HG03558 (cell line): ENCODE data around the gene ATXN7L1.

Experiments used
- ATAC-seq: cut with Tn5 transposase; IDR thresholded peaks from one replicate; pipeline ENCODE4 v1.9.1; 2021; ENCODE audit warnings: moderate number of reproducible peaks; ENCODE audit not compliant: unreplicated experiment; ENCODE audit errors: extremely low read depth

The ATXN7L1 gene

DNA sequence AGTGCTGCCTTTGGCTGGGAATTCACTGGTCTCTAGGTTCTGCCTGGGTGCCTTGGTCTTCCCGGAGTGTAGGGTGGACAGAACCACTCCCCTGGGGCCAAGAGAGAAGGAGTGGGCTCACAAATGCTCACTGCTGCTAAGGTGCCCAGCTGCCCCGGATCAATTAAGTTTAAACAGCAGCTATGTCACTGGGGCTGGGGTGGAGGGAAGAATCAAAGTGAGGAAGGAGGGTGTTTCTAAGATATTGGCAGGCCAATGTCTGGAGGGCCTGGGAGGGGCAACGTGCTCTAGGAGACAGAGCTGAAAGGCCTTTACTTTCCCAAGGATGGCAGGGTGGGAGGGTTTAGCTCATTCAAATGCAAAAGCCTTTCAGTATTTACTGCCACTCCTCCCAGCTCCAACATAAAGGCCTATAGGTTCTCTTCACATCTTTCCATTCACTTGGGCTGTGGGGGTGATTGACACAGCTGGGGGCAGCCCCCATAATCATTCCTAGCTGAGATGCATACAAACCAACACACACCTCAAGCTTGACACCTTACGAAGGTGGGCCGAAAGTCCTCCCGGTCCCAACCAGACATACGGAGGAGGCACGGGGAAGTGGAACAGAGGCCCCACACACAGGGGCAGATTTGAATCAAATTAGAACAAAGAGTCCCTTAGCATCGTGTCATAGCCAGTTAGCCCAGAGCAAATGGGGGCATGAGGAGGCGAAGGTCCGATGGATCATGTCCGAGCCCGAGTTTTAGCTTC, 187.2 kb downstream of the ATXN7L1 start:
- ATAC-seq, result no peak

DNA sequence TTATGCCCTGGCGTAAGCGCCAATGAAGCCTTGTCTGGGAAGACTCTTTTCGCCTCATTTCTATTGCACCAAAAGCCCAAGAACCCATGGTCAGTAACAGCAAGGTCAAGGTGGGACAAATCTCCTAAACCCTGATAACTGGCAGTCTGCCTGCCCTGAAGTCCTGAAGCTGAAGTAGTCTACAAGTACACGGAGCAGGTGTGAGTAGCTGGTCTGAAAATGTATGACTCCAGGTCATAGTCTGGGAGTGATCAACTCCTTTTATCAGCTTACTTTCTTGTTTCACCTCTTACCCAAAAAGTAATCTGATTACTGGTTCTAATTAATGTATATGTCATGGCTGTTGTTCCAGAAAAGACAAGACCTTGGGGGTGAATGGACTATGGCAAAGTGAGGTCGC, 187.8 kb downstream of the ATXN7L1 start:
- ATAC-seq, result no peak

DNA sequence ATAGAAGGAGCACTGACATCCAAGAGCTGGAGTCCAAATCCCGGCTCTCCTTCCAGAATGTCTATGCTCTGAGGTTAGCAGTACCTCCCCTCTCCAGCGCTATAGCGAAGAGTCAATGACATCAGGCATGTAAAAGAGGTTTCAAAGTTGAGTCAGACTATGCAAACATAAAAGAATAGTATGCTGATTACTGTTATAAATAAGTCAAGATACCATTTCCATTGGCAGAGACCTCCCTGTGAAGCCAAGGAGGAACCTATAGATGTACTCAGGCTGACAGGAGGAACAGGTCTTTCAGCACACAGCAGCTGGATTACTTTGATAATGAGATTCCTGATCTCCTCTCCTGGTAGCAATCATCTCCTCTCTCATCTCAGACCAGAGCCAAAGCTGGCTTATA, 191.2 kb downstream of the ATXN7L1 start:
- no peak for ATAC-seq

DNA sequence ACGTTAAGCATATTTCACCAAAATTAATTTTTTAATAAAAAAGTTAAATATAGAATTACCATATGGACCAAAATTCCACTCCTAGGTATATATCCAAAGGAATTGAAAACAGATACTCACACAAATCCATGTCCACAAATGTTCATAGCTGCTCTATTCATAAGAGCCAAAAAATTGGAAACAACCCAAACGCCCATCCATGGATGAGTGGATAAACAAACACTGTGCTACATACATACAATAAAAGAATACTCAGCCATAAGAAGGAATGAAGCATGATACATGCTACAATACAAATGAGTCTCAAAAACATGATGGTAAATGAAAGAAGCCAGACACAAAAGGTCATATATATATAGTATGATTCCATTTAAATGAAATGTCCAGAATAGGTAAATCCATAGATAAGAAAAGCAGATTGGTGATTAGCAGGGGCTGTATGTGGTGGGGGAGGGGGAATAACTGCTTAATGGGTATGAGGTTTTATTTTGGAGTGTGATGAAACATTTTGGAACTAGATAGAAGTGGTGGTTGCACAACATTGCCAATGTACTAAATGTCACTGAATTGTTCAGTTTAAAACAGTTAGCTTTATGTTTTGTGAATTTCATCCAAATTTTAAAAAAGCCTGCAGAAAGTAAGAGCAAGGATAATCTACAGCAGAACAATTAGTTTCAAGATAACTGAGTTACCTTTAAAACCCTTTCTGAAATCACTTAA, 193.9 kb downstream of the ATXN7L1 start:
- ATAC-seq, result no peak

DNA sequence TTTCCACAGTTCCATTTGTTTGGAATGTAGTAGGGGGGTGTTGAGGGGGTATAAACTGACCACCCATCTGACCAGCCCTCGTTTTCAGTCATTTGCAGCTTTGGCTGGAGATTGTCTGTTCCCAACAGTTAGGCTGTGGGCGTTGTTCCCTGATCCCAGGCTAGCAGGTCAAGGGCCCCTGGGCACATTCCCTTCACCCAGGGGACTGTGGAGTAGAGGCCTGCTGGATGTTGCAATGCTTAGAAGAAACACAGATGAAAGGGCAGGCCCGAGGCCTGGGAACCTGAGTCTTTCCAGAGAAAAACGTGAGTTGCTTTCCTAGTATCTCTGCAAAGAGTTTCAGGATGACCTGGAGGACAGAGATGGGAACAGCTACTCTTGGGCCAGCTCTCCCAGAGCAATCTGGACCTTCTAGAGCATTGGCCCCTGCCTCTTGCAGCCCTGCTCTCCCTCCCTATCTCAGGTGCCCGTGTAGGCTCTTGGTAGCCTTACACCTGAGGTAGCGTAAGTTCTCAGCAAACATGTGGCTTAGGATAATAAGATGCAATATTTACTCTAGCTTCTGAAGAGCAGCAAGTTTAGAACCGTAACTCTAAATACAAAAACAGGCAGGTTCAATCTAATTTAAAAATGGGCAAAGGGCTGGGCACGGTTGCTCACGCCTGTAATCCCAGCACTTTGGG, 195.8 kb downstream of the ATXN7L1 start:
- no peak for ATAC-seq

DNA sequence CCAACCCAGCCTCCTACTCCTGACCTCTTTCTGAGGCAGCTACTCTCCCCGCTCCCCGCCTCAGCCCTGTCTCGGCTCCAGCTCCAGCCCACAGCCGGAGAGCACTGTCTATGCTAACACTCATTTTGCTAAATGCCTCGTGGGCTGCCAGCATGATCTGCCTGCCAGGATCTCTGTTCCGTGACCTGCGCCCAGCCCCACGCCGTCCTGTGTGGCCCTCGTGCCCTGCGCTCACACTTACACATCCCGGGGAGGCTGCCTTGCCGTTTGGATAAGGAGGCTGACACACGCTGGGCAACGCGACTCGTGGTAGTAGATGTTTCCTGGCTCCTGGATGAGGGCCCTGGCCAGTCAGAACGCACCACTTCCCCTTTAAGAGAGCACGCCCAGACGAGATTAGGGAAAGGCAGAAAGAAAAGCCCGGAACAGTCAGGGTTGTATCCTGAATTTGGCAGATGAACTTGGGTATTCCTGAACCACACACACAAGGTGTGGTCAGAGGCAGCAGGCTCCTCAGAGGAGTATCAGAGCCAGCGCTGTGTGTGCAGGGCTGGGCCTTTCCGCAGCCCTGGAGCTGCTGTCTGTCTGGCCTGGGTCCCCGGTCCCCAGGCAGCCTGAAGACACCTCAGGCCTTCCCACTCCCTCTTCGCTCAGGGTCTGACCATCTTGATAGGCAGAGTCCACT, 197.4 kb downstream of the ATXN7L1 start:
- no peak for ATAC-seq

DNA sequence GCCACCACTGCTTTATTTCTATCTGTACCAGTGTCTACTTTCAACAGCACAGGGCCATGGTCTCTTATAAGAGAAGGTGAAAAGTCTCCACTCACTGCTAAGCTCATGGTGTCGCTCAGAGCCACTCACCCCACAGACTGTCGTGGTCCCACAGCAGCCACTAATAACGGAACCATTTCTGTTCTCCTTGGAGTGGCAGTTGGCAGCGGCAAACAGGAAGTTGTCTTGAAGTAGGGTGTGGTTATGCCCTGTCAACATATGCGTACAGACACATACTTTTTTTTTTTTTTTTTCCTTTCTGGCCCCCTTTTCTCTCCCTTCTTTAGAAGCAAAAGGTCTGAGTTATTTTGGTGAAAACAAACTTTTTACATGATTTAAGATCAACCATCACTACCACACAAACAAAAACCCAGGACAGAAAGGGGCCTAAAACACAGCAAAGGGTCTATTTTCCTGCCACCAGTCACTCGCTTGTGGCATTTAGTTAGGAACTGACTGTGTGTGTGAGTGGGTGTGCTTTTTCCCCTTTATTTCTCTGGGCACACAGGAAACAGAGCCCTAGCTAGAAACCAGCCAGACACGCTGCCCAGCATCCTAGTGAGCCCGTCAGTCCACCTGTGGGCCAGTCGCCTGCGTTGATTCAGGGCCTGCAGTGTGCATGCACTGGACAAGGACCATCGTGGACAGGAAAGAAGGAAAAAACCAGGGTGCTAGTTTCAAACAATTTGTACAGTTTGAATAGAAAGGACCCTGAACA, 198.4 kb downstream of the ATXN7L1 start:
- ATAC-seq, result peak; percentile 59

DNA sequence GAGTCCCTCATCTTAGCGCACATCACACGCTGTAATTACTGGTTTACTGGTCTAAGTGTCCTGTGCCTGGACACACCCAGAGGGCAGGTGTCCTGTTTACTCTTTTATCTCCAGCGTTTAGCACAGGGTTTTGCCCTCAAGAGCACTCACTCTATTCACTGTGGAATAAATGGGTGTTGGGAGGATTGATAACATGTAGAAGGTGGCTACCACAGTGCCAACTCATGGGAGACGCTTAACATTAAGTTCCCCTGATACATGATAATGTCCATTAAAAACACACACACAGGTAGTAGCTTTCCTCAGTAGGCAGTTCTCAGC, 199.0 kb downstream of the ATXN7L1 start:
- no peak for ATAC-seq

DNA sequence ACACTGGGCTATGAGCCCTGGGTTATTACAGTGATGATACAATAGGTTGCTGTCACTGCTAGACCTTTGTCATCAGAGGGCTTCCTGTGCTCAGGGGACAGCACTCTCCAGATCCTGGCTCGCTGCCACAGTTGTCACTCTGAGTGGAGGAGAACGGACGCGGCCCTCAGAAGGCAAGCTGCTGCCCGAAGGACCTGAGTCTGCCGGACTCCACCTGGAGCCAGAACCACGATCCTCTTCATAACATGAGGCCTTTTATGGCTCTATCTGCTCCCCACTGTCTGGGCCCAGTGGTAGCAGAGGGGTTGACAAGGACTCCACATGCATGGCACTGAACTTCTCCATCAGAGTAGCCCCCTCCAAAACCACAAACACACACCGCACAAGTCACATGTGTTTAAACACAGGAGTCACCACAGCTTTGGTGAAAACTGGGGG, 200.4 kb downstream of the ATXN7L1 start:
- no peak for ATAC-seq

DNA sequence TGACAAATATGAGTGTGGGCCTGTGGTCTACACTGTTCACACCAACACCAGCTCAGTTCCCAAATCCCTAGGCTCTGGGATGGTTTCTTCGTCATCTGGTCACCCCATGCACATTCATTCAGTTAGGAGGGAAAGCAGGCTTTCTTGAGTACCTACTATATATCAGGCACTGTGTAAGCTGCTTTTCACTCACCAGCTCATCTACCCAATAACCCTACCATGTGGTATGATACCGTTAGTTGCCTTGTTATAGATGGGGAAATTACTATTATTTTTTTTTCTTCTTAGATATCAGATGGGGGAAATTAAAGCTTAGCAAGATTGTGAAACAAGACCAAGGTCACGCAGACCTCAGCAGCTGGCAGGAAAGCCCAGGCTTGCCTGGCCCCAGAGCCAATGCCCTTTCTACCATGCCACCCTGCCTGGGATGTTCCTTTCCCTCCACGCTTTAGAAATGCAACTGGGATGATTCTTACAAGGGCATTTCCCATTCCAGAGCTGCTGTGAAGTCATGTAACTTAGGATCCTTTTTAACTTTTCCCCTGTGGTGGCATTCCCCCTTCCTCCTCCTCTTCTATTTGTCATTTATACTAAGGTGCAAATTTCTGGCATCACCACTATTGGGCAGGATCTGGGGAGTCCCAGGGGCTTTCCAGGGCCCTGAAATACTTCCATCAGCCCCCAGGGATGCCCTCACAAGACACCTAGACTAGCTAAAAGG, 202.0 kb downstream of the ATXN7L1 start:
- no peak for ATAC-seq

DNA sequence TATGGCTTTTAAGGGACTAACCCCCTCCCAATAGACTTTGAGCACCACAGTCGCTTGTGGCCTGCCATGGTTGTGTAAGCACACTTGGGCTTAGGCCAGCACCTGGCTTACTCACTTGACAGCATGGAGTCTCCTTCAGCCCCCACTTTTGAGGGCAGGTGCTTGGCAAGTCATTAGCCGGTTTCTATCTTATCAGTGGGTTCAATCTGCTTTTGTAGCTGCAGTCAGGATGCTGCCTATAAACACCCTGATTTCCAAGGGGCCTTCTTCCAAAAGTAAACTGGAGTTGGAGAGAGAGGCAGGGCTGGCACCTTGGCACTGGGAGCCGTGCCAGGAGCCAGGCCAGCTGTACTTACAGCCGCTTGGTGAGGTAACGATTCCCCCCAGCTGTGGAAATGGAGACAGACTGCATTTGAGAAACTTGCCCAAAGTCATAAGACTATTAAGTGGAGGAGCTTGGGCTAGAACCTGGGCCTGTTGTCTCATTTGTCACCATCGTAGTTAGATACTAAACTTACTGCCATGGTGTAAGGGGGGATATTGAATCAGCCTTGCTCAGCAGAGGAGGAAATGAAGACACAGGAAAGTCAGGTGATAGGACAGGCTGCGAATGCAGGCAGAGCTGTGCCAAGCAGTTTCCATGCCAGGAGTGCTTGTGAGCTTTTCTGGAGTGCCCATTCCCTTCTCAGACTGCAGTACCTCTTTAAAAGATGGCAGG, 202.9 kb downstream of the ATXN7L1 start:
- no peak for ATAC-seq

DNA sequence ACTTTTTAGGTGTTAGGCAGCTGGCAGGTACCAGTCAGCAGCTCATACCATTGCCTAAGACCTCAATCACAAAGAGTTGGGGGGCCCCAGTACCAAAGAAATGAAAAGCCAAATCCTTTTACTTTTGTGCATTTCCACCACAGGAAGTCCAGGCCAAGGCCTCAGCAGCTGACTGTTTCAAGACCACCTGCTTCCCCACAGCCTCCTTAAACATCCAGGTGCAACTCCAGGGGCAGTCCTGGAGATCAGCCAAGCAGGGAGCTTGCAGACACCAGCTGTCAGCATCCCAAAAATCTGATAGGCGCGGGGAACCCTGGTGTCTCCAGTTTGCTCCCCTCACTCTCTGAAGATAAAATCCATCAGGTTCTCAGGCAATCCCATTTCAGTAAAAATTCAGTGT, 203.6 kb downstream of the ATXN7L1 start:
- no peak for ATAC-seq

DNA sequence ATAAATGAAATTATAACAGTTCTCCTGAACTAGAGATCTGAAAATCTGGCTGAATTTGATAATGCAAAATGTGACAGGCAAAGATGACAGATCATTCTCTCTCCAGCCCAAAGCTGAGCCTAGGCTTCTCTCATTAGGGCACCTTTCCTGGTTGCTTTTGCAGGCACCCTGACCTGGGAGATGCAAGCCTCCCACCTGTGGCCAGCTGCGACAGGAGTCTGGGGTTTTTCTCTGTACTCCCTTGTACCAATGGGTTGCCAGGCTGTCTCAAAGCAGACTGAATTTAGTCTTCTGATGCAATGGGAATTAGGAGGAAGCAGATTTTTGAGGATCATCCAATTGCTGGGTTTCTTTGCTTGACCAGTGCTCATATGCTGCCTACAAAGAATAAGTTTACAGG, 210.1 kb downstream of the ATXN7L1 start:
- no peak for ATAC-seq

DNA sequence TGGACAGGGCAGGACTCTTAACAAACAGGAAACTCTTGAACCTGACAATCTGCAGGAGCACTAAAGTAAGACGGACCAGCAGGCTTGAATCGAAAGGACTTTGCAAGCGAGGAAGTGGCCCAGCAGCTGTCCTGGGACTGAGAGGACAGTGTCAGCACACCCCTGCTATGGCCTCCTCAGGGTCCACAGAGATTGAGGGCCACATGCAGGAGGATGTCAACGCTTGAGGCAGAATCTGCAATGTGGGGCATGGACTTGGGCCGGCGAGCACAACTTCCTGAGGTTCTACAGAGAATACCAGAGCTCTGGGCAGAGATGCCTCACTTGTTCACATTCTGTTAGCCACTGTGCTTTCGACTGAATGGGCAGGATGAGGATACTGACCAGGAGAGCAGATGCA, 210.7 kb downstream of the ATXN7L1 start:
- no peak for ATAC-seq

DNA sequence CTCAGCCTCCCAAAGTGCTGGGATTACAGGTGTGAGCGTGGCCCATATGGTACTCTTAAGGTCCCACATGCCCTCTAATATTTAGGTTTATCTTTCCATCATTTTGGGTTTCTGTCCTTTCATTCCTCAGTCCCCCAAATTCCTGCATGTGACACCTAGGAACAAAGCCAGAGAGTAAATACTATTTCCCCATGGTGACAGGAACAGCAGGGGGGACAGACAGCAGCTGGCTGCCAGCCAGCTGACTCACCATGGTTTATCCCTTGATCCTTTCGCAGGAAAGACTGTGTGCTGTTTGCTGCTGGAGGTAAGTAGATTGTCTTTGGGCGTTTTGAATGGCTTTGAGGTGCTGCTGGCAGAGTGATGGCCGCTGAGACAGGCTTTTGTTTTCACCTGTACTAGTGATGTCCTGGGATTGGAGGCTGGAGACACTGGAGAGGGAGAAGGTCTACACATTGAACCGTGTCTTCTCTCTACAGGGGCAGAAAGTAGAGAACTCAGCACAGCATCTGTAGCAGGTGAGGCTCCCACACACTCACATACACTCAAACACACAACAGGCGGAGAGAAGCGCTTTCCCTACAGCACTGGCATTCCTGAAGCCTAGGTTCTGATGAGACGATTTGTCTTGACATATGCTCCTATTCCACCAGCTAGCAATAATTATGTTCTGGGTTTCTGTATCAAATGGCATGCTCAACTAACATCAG, 211.4 kb downstream of the ATXN7L1 start:
- ATAC-seq, result no peak

DNA sequence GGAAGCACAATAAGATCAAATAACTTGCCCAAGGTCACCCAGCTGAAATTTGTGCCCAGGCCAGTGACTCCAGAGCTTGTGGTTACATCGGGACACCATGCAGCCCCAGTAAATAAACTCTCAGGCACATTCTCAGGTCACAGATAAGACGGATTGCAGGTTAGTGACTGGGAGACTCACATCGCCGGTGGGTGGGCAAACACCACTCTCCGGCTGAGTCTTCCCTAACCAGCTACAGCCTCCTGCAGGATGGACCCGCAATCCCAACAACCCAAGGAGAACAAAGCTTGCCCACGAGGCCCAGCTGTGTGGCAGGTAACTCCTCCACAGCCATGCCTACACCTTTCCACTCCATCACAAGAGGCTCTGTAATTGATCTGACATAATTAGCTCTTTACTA, 213.4 kb downstream of the ATXN7L1 start:
- ATAC-seq, result no peak

DNA sequence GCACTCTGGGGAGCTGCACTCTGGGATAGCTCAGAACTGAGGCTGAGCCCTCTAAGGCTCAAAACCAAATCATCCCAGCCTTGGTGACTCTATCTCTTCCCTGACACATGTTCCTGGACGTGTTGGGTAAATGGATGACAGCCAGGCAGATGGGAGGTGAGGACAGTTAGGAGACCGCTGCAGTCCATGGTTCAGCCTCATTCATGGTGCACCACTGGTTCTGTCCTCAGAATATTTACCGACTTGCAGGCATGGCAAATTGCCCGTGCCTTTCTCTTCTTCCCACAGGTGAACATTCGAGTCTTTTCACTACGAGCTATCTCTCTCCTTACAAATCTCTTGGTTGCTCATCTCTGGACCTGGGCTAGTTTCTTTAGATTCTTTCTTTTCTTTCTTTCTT, 214.8 kb downstream of the ATXN7L1 start:
- ATAC-seq, result no peak

DNA sequence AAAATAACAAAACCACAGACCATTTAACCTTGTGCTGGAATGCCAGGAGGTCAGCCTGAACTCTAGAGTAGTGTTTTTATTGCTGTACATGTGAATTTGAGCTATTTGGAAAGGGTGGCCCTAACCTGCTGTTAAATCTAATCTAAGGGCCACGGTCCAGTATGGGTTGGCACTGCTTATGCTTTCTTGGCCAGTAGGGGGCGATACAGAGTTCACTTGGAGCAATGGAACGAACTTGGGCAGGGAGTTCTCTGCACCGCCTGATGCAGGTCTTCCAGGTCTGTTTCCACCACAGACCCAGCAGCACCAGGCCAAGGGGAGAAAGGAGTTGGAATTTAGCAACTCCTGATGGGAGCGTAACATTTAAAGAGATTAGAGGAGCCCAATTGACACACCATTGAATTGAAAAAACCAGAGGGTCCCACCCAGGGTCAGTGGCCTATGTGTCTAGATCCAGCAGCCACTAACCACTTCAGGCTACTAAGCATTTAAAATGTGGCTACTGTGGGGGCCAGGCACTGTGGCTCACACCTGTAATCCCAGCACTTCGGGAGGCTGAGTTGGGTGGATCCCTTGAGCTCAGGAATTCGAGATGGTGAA, 219.4 kb downstream of the ATXN7L1 start:
- ATAC-seq, result no peak
